Measurements from ENCODE around the gene GFAP.

GRCh38 chr17:44862278-44862914, 52.9 kb downstream of the GFAP start:
- TF ChIP-seq CTCF (conservative IDR thresholded peaks at IDR 0.05 in 1 of 2, IDR thresholded peaks at IDR 0.05 in 1 of 2; ENCODE audit: low read depth in 1 of 2, low read length in 2 of 2) (no peak), EZH2 (IDR thresholded peaks at IDR 0.05; ENCODE audit: low read length, missing control alignments) (no peak)
